Hematopoietic multipotent progenitor cell (in vitro differentiated cells): Measurements from ENCODE around the gene GALNT16. TPM values are rescaled to one million over a fixed set of nuclear protein-coding genes. Genes with fewer than 3 reads are reported as not detected.

Experiments
- DNase-seq, 3 donors: peaks; one replicate each; pipeline ENCODE4 v3.0.0-alpha.2; 2011 to 2015; ENCODE audit warnings: low read depth in 2 of 3, low spot score in 2 of 3
- total RNA-seq: library from RNA; depleted of rRNA; stranded (reverse); fragments of >200 nt; gene quantifications from one replicate; pipeline ENCODE4 v1.2.3, GENCODE V29; 2012

GALNT16 gene
- total RNA-seq, 1 donor, result under 0.01 TPM

DNA sequence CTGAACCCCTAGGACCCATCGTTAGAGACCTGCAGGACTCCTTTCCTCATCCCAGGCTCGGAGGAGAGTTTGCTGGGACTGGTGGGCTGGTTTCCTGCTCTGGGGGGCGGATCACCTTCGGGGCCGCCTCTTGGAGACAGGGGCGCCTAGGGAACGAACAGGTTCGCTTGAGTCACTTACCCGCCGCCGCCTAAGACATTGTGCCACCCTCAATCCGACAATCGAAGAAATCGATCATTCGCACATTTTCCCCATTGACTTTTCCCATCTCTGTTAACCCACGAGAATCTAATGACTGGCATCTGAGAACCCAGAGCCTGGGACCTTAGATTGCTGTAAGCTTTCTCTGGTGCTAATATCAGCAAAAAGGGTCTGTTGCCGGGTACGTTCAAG lies 138.9 kb downstream of the GALNT16 start:
- no peak for DNase-seq

DNA sequence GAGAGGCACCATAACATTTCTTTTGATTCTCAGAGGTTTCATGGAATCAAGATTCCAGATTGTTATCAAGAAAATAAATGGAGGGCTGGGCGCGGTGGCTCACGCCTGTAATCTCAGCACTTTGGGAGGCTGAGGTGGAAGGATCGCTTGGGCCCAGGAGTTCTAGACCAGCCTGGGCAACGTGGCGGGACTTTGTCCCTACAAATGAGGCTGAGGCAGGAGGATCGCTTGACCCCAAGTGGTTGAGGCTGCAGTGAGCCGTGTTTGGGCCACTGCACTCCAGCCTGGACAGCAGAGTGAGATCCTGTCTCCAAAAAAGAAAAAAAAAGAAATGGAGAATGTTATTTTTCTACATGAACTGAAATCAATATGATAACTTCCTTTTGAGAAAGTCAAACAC lies 139.8 kb downstream of the GALNT16 start:
- DNase-seq, result no peak

DNA sequence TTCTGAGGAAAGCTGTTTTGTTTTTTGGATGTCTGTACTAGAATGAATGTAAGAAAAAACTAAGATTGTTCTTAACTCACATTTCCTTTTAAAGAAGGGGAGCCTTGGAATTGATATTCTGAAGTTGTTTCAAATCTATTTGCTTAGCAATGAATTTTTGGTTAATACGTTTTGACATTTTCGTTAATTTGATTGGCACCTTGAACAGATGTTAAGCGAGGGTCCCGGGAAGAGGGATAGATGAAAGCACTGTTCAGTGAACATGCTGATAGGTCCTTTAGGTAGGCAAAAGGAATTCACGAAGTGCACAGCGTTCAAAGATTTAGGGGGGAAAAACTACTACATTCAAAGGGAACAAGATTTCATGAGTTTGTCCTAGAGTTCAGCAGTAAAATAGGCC lies 140.2 kb downstream of the GALNT16 start:
- DNase-seq, result no peak

DNA sequence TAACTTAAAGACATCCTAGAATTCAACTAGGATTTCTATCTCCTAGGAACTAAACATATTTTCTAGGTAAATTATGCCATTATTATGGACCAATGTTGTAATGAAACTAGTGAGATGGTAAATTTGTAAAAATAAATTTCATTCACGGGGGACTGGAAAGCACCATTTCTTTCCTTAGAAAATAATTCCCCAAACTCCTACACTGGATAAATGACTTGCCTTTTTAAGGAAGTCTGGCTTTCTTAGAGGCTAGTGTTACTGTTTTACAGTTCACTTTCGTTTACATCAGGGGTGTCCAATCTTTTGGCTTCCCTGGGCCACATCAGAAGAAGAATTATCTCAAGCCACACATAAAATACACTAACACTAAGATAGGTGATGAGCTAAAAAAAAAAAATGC lies 141.9 kb downstream of the GALNT16 start:
- no peak for DNase-seq

DNA sequence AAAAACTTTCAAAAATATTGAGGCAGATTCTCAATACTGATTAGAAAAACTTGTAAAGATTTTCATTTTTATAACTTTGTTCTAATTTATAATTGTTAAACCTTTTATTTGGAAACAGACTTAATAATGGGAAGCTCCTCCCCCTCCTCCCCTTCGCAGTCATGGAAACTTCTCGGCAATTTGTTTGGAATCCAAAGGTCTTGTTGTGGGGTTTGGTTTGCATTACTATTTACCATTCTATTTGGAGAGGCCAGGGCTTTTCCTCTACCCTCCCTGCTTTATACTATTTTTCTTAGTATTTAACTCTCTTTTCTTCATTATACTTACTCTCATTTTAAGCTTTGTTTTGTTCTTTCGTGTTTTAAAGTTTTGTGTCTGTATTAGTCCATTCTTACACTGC lies 144.5 kb downstream of the GALNT16 start:
- no peak for DNase-seq

DNA sequence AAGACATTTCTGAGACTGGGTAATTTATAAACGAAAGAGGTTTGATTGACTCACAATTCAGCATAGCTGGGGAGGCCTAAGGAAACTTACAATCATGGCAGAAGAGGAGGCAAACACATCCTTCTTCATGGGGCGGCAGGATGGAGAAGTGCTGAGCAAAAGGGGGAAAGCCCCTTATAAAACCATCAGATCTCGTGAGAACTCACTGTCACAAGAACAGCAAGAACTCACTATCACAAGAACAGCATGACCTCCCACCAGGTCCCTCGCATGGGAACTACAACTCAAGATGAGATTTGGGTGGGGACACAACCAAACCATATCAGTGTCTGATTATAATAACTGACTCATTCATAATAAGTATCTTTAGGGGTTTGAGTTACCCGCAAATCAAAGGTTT lies 144.9 kb downstream of the GALNT16 start:
- DNase-seq, result no peak

DNA sequence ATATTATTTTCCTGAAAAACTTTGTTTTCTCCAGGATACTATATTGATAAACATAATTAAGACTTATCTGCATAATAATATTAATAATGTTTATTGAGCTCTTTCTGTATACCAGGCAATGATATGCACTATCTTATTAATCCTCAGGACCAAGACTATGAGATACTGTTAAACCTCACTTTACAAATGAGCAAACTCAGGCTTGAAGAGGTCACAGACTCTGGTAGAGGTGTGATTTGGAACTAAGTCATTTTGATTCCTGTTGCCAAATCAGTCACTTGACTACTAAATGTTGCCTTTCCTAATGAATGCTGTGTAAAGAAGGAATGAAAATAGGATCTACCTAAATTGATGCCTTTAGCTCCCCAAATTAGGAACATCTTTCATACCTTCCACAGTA lies 145.8 kb downstream of the GALNT16 start:
- no peak for DNase-seq

Other genes starting within 250 kb of the GALNT16 start
- 32.3 TPM for gene DCAF5, start 107.0 kb upstream of the GALNT16 start, total RNA-seq
- 13.5 TPM for gene EXD2, start 68.7 kb upstream of the GALNT16 start, total RNA-seq
- 54.4 TPM for gene ERH, start 138.1 kb downstream of the GALNT16 start, total RNA-seq
- gene SLC39A9, start 138.5 kb downstream of the GALNT16 start, total RNA-seq, result 86.2 TPM
- under 0.01 TPM for gene PLEKHD1, start 224.6 kb downstream of the GALNT16 start, total RNA-seq